NT2/D1 (cell line): ENCODE data around the gene SLC35F3.

Experiments used
- DNase-seq: peaks from one replicate; pipeline ENCODE4 v3.0.0-alpha.2; 2011; ENCODE audit warnings: low read depth, low spot score
- H3K27me3 ChIP-seq: 2 replicates; pipeline ENCODE4 v1.6.0; 2011; ENCODE audit warnings: mild to moderate bottlenecking; ENCODE audit not compliant: insufficient read length, insufficient read depth
- H3K36me3 ChIP-seq: 2 replicates; pipeline ENCODE4 v1.6.1; 2011; ENCODE audit warnings: mild to moderate bottlenecking, low read length, mixed read lengths; ENCODE audit not compliant: insufficient read depth, insufficient read length
- H3K4me1 ChIP-seq: 2 replicates; pipeline ENCODE4 v1.5.1; 2011; ENCODE audit not compliant: insufficient read depth, insufficient read length
- H3K4me3 ChIP-seq: 2 replicates; pipeline ENCODE4 v1.5.1; 2011; ENCODE audit warnings: low read depth; ENCODE audit not compliant: insufficient read length
- H3K9ac ChIP-seq: 2 replicates; pipeline ENCODE4 v1.6.0; 2011; ENCODE audit warnings: low read depth; ENCODE audit not compliant: insufficient read length
- H3K9me3 ChIP-seq: 2 replicates; pipeline ENCODE4 v1.5.1; 2011; ENCODE audit warnings: mild to moderate bottlenecking, low read length; ENCODE audit not compliant: insufficient read depth
- SUZ12 ChIP-seq: IDR thresholded peaks from 2 replicates; pipeline ENCODE4 v1.6.1; 2011; ENCODE audit not compliant: insufficient read length, insufficient read depth; ENCODE audit errors: extremely low read depth
- YY1 ChIP-seq: IDR thresholded peaks from 2 replicates; pipeline ENCODE4 v1.6.1; 2011; ENCODE audit not compliant: insufficient read length, insufficient read depth
- ZNF274 ChIP-seq: IDR thresholded peaks from 2 replicates; pipeline ENCODE4 v1.6.1; 2011; ENCODE audit warnings: mild to moderate bottlenecking, low read depth, low read length

SLC35F3 gene

GRCh38 chr1:234186037-234186688, 281.7 kb downstream of the SLC35F3 start:
- DNase-seq: no peak
- TF ChIP-seq ZNF274 (no peak), YY1 (no peak), SUZ12 (no peak)
- H3K4me1 ChIP-seq: no peaks in the 10 kb centered on the region
- H3K36me3 ChIP-seq: no peaks in the 10 kb centered on the region
- no peaks in the 10 kb centered on the region for H3K27me3 ChIP-seq
- no peak overlapping the region for H3K4me3 ChIP-seq
- peaks cover 9% of the 10 kb centered on the region; the same call in 1 of the 2 replicates for H3K9me3 ChIP-seq
- no peak overlapping the region for H3K9ac ChIP-seq

DNA sequence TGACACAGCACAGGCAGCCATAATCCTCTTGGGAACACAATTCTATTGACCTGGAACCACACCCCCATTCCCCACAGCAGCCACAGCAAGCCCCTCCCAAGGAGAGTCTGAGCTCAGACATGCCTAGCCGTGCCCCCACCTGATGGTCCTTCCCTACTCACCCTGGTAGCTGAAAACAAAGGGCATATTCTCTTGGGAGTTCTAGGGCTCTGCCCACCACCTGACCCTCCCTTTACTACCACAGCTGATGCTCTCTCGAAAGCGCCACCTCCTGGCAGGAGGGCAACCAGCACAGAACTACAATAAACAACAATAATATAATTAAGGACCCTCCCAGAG, 283.9 kb downstream of the SLC35F3 start:
- H3K9me3 ChIP-seq: peaks cover 9% of the 10 kb centered on the region; the same call in 1 of the 2 replicates
- no peak overlapping the region for H3K9ac ChIP-seq
- no peaks in the 10 kb centered on the region for H3K4me1 ChIP-seq
- DNase-seq: peak; percentile 91
- no peaks in the 10 kb centered on the region for H3K36me3 ChIP-seq
- H3K4me3 ChIP-seq: no peak overlapping the region
- TF ChIP-seq ZNF274 (no peak), YY1 (no peak), SUZ12 (no peak)
- no peaks in the 10 kb centered on the region for H3K27me3 ChIP-seq

GRCh38 chr1:234197839-234198238, 293.4 kb downstream of the SLC35F3 start:
- Histone ChIP-seq H3K4me3 (no peak overlapping the region), H3K9ac (no peak overlapping the region), H3K27me3 (no peaks in the 10 kb centered on the region), H3K4me1 (no peaks in the 10 kb centered on the region), H3K36me3 (no peaks in the 10 kb centered on the region), H3K9me3 (no peaks in the 10 kb centered on the region)
- no peak for TF ChIP-seq ZNF274
- no peak for TF ChIP-seq SUZ12
- no peak for TF ChIP-seq YY1
- DNase-seq: no peak

DNA sequence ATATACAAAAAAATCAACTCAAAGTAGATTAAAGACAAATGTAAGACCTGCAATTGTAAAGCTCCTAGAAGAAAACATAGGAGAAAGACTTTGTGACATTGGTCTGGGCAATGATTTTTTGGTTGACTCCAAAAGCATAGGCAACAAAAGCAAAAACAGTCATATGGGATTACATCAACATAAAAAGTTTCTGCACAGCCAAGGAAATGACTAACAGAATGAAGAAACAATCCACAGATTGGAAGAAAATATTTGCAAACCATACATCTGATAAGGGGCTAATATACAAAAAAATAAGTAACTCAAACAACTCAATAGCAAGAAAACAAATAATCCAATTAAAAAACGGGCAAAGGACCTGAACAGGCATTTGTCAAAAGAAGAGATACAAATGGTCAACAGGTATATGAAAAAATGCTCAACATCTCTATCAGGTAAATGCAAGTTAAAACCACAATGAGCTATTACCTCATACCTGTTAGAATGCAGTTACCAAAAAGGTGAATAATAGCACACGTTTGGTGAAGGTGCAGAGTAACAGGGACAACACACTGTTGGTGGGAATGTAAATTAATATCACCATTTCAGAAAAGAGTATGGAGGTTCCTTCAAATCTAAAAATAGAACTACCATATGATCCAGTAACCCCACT, 295.1 kb downstream of the SLC35F3 start:
- TF ChIP-seq SUZ12 (no peak), ZNF274 (no peak), YY1 (no peak)
- H3K4me1 ChIP-seq: no peaks in the 10 kb centered on the region
- H3K36me3 ChIP-seq: no peaks in the 10 kb centered on the region
- no peak for DNase-seq
- no peaks in the 10 kb centered on the region for H3K9me3 ChIP-seq
- no peak overlapping the region for H3K9ac ChIP-seq
- no peaks in the 10 kb centered on the region for H3K27me3 ChIP-seq
- H3K4me3 ChIP-seq: no peak overlapping the region

DNA sequence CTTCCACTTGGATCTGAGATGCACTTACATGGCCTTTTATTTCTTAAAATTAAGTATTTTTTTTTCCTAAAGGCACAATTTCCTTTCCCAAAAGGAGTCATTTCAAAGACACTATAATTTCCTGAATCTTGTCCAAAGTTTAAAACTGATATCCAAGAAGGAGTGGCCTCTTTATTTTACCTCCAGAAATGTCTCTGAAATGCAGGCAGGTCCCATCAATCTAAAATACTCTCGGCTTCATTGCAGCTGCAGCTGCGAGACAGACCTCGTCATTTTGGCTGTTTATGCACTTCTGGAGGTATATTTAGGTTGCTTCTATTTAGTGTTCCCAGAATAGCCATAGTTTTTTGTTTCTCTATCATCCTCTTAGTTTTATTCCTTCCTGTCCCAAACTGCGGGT, 296.1 kb downstream of the SLC35F3 start:
- no peak for DNase-seq
- Histone ChIP-seq H3K4me3 (no peak overlapping the region), H3K36me3 (no peaks in the 10 kb centered on the region), H3K9me3 (no peaks in the 10 kb centered on the region), H3K9ac (no peak overlapping the region), H3K4me1 (no peaks in the 10 kb centered on the region), H3K27me3 (no peaks in the 10 kb centered on the region)
- TF ChIP-seq ZNF274 (no peak), YY1 (no peak), SUZ12 (no peak)

DNA sequence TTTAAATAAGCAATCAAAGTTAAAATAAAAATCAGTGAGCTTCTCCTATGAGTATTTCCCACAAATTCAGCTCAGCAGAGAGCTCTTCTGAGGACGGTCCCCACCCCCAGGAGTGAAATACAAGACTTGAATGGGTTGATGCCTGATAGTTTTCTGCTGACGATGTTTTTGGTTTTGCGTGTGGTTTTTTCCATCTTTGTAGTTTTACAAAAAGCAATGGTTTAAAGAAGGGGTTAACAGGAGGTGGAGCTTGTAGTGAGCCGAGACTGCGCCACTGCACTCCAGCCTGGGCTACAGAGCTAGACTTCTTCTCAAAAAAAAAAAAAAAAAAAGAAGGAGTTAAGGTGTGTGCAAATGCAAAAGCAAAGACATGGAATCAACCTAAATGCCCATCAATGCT, 297.1 kb downstream of the SLC35F3 start:
- Histone ChIP-seq H3K9me3 (no peaks in the 10 kb centered on the region), H3K4me3 (no peak overlapping the region), H3K36me3 (no peaks in the 10 kb centered on the region), H3K9ac (no peak overlapping the region), H3K27me3 (no peaks in the 10 kb centered on the region), H3K4me1 (no peaks in the 10 kb centered on the region)
- TF ChIP-seq ZNF274 (no peak), SUZ12 (no peak), YY1 (no peak)
- no peak for DNase-seq

DNA sequence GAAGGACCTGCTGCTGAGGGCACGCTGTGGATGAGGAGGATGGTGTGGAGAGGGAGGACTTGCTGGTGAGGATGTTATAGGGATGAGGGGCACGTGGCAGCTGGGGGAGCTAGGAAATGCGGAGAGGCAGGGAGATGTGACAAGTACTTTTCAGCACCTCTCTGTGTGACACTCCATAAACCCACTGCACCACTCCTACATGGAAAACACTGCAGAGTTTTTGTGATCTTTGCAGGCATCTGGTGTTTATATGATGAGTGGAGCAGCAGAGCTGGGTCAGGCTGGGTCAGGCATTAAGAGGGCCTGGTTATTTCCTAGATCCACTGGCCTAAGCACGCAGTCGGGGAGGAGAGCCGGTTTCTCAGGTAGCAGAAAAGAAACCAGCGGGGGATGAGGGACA, 301.5 kb downstream of the SLC35F3 start:
- Histone ChIP-seq H3K9ac (no peak overlapping the region), H3K4me3 (no peak overlapping the region), H3K36me3 (no peaks in the 10 kb centered on the region), H3K27me3 (no peaks in the 10 kb centered on the region), H3K9me3 (peaks cover 13% of the 10 kb centered on the region), H3K4me1 (peaks cover 2% of the 10 kb centered on the region)
- TF ChIP-seq YY1: no peak
- TF ChIP-seq SUZ12: no peak
- DNase-seq: no peak
